Measurements from ENCODE around the gene DLK2.
"Not testable (repeated sequence)": the region's sequence is repeated elsewhere in the genome, so short reads cannot be mapped to it uniquely, and the experiment has no call there.

DLK2 gene

DNA sequence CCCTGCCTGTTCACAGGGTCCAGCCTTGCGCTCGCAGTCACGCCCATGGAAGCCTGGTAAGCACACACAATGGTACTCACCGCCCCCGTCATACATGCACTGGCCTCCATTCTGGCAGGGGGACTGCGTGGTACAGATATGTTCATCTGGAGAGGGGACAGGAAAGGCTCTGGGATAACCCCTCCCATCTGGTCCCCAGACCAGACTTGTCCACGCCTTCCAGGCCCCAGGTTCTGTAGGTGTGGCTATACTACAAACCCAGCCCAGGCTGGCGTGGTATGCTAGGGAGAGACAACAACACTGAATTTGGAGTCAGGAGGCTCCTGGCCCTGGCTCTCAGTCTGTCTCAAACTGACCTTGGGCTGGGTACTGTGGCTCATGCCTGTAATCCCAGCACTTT is 3.4 kb downstream of the DLK2 start:
- DNase-seq, result no peak

DNA sequence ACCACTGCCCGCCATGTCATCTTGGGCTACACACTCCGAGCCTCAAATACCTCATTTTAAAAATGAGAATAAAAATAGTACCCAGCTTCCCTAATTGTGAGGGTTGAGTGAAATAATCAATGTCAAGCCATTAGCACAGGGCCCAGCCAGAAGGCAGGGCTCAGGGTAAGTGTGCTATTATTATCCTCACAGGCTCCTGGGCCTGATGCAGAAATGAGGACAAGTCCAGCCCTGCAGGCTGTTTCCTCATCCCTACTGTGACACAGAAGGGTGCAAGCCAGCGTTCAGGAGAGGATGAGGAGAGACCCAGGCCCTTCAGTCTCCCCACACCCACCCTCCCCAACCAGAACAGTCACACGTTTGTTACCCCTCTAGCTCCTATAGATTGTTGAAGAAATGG is 4.0 kb downstream of the DLK2 start:
- no peak for DNase-seq

DNA sequence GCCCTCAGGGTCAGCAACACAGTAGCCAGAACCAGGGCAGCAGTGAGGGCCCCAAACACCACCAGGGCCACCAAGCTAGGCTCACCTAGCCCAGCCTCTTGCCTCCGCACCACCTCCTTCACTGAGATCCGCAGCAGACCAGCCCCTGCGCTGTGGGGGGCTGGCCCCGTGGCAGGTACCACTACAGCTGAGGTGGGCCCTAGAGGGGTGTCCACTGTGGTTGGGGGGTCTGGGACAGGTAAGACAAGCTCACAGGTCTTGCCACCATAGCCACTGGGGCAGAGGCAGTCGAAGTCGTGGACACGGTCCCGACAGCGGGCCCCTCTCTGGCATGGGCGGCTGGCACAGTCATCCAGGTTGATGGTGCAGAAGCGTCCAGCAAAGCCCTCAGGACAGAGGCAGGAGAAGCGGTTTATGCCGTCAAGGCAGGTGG is 4.6 kb downstream of the DLK2 start:
- no peak for DNase-seq

DNA sequence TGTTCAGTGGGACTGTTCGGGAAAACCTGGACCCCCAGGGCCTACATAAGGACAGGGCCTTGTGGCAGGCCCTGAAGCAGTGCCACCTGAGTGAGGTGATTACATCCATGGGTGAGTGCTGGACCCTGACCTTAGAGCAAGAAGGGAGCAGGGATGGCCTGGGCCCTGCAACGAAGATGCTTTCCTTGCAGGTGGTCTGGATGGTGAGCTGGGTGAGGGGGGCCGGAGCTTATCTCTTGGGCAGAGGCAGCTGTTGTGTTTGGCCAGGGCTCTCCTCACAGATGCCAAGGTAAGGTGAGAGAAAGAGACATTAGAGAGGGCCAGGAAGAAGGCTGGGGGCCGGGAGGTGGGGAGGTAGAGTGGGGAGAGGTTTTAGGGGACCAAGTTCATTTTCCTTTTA is 6.4 kb downstream of the DLK2 start:
- DNase-seq, result no peak

DNA sequence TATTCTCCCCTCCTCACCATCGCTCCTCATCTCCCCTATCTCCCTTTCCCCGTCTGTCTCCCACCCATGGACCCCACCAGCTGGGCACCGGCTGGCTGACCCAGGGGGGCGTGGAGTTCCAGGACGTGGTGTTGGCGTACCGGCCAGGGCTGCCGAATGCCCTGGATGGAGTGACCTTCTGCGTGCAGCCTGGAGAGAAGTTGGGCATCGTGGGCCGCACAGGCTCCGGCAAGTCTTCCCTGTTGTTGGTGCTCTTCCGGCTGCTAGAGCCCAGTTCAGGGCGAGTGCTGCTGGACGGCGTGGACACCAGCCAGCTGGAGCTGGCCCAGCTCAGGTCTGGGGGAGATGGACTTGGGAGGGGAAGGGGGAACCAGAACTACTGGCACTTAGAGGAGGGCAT is 7.7 kb downstream of the DLK2 start:
- DNase-seq, result no peak

DNA sequence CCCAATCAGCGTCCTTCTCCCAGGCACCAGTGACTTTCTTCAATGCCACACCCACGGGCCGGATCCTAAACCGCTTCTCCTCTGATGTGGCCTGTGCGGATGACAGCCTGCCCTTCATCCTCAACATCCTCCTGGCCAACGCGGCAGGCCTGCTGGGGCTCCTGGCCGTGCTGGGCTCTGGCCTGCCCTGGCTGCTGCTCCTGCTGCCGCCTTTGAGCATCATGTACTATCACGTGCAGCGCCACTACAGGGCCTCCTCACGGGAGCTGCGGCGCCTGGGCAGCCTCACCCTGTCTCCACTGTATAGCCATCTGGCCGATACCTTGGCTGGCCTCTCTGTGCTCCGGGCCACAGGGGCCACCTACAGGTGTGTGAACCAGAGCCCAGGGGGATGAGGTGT is 9.8 kb downstream of the DLK2 start:
- DNase-seq, result no peak

DNA sequence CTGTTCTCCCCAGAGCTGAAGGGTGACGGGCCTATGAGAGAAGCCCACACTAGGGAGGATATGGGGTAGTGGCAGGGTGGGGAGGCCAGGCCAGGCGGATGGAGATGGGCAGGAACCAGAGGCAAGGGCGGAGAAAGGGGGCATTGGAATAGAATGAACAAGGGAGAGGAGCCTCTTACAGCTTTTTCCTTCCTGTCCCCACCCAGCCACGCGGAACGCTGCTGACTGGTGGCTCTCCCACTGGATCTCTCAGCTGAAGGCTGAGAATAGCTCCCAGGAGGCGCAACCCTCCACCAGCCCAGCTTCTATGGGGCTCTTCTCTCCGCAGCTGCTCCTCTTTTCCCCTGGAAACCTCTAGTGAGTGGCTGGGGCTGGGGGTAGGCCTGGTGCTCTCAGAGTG is 10.8 kb downstream of the DLK2 start:
- no peak for DNase-seq

DNA sequence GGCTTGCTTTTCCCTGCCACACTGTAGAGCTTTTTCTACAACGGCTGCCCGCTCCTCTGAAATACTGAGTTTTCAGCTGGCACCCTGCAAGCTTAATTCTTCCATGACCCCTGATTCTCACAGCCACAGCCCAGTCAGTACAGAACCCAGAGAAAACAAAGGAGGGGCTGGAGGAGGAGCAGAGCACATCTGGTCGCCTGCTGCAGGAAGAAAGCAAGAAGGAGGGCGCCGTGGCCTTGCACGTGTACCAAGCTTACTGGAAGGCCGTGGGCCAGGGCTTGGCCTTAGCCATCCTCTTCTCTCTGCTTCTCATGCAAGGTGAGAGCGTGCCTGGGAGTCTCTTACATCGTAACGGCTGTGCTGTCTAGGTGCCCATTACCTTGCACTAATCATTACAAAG is 11.3 kb downstream of the DLK2 start:
- DNase-seq, result no peak

DNA sequence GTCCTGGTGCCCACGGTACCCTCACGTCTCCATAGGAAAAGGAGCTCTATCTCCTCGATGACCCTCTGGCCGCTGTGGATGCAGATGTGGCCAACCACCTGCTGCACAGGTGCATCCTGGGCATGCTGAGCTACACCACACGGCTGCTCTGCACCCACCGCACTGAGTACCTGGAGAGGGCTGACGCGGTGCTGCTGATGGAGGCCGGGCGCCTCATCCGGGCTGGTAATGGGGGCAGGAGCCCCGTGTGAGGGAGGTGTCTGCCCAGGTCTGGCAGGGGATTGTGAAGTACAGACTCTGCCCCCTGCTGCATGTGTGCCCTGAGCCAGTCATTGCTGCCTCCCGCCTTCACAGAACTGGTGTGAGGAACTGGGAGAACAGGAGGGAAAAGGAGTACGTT is 12.4 kb downstream of the DLK2 start:
- no peak for DNase-seq

DNA sequence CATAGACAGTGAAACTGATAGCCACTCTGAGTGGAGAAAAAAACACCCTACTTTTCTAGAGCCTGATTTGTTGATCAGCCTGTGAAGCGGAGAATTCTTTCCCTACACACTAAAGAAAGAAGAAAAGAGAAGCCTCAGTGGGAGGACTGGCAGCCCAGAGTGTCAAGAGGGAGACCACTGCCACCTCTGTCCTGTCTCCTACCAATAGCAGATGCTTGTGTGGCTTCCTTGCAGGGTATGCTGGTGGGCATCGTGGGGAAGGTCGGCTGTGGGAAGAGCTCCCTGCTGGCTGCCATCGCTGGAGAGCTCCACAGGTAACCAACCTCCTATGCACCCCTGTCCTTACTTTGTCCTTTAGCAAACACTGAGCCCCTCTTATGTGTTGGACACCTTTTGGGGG is 17.6 kb downstream of the DLK2 start:
- no peak for DNase-seq

DNA sequence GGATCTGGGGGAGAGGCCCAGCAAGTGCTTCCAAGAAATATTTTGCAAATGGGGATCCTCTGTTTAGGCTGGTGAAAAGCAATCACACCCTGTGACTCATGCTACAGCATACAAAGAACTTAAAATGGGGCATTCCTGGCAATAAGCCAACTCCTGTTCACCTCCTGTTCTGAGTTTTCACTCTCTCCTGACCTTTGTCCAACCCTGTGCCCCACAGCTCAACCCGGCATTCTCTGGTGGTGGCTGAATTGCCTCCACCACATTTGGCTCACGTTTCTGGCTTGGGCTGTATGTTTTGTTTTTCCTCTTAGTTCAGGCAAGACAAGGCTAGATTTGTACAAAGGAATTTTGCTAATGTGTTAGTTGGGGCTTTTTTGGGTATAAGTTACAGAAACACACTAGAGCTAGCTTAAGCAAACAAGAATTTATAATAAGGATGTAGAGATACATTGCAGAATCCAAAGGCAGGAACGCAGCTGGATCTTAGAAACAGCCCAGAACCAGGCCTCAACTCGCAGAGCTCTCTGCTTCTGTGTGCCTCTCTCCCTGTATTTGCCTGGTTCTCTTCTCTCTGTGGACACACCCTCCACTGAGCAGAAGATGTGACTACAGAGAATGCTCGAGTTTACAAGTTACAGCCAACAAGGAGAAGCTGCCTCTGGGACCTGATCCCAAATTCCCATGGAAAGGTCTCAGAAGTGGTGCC is 18.6 kb downstream of the DLK2 start:
- no peak for DNase-seq

DNA sequence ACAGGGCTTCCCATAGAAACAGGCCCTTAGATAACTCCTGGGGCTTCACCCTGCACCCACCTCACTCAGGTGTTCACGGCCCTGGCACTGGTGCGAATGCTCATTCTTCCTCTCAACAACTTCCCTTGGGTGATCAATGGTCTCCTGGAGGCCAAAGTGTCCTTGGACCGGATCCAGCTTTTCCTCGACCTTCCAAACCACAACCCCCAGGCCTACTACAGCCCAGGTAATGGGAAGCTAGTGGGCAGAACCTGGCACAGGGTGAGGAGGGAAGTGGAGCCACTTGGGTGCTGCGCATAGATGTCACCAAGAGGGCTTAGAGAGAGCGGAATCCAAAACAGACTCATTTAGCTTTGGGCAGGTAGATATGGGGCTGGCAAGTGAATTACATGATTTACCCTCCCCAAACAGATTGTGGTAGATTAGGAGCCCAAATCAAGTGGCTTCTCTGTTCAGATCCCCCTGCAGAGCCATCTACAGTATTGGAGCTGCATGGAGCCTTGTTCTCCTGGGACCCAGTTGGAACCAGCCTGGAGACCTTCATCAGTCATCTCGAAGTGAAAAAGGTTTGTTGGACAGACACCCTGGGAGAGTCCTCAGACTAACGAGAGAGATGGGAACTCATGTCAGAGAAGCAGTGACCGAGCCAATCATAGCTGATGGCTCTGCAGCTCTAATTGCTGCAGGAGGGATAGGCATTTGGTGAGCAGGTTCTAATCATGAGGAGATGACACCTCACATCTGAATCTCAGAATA is 19.5 kb downstream of the DLK2 start:
- no peak for DNase-seq

DNA sequence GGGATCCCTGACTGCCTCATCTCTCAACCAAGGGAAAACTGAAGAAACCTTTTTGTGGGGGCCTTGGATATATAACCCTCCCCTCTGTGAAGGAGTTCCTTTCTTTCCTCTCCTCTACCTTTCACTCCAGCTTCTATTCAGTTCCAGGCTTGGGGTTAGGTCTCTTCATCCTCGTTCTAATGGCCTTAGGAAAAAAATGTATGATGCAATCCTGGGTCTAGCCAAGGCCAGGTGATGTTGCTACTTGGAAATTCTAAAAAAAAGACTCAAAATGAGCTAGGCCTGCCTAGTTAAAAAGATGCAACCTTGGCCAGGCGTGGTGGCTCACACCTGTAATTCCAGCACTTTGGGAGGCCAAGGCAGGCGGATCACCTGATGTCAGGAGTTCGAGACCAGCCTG is 20.4 kb downstream of the DLK2 start:
- no peak for DNase-seq

DNA sequence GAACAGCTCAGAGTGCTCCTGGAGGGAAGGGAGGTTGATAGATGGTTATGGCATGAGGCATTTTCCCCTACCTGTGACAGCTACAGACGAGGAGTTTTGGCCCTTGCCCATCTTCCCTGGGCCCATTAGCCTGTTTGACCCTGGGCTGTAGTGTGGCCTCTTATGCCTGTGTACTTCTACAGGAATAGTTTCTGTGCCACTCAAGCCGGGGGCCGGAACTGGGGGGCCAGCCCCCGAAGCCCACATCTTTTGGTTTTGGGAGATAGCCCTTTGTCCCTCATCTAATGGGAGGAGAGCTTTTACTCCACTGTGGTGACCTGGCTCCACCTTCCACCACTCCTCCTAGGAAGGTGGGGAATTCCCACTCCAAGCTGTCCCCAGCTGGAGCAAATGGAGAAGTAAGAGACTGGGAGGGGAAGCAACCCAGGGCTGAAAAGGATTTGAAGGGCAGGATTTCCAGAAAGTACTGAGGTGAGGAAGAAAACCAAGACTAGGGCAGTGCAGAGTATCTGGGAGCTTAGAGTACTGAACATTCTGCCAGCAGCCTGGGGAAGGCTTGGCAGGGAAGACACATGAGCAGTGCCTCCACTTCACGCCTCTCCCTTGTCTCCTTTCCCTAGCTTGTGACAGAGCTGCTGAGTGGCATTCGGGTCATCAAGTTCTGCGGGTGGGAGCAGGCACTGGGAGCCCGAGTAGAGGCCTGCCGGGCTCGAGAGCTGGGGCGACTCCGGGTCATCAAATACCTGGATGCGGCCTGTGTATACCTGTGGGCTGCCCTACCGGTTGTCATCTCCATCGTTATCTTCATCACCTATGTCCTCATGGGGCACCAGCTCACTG is 21.1 kb downstream of the DLK2 start:
- DNase-seq, result no peak

DNA sequence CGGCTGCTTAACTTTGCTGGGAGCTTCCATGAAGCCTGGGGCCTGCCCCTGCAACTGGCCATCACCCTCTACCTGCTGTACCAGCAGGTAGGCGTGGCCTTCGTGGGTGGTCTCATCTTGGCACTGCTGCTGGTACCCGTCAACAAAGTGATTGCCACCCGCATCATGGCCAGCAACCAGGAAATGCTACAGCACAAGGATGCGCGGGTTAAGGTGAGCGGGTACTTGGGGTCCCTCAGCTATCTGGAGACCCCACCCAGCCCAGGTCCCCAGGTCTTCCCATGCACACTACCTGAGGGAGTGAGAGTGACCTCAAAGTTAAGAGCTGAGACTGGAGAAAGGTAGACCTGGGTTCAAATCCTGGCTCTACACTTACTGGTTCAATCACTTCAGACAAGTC is 22.2 kb downstream of the DLK2 start:
- no peak for DNase-seq

DNA sequence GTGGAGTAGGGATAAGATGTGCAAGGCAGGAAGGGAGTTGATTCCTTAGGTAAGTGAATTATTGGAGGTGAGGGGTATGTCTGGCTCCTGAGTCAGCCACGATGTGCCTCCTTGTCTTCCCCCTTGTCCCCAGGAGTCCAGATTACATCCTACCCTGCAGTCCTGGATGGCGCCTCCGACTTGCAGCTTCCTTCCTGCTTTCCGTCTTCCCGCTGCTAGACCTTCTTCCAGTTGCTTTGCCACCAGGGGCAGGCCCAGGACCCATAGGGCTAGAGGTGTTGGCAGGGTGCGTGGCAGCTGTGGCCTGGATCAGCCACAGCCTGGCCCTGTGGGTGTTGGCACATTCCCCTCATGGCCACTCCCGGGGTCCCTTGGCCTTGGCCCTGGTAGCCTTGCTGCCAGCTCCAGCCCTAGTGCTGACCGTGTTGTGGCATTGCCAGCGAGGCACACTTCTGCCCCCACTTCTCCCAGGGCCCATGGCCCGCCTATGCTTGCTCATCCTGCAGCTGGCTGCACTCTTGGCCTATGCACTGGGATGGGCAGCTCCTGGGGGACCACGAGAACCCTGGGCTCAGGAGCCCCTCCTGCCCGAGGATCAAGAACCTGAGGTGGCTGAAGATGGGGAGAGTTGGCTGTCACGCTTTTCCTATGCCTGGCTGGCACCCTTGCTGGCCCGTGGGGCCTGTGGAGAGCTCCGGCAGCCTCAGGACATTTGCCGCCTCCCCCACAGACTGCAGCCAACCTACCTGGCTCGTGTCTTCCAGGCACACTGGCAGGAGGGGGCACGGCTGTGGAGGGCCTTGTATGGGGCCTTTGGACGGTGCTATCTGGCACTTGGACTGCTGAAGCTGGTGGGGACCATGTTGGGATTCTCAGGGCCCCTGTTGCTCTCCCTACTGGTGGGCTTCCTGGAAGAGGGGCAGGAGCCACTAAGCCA is 23.1 kb downstream of the DLK2 start:
- DNase-seq, result no peak

DNA sequence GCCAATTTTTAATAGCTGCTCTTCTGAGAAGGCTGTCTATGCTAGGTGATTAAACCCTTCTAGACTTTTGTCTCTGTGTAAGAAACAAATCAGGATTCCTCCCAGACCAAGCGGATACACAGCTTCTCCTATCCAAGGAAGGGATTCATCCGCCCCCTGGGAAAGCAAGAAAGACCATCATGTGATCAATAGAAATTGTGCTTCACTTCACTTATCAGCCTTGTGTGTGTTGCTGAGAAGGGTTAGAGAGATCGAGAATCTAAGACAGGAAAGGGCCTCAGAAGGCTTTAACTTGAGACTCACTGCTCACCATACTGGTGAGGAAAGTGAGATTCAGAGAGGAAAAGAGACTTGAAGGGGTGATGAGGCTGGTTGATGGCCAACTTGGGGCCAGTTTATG is 26.5 kb downstream of the DLK2 start:
- DNase-seq, result no peak

DNA sequence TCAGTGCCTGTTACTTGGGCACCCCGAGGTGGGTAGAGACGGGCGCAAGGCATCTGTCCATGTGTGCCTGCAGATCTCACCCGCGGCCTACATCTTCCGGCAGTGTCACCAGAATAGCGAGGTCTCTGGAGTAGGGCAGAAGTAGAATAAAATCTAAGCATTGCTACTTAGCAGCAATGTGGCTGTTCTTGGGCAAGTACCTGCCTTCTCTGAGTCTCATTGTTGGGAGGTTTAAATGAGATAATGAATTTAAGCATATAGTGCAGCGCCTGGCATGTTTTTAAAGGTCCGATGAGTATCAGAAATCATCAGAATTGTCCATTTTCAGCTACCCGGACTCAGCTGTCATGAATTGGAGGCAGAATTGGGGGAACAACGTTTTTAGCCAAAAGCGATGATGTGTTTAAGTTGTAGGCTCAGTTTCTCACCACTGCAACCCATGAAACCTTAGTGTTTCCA is 27.2 kb downstream of the DLK2 start:
- no peak for DNase-seq

DNA sequence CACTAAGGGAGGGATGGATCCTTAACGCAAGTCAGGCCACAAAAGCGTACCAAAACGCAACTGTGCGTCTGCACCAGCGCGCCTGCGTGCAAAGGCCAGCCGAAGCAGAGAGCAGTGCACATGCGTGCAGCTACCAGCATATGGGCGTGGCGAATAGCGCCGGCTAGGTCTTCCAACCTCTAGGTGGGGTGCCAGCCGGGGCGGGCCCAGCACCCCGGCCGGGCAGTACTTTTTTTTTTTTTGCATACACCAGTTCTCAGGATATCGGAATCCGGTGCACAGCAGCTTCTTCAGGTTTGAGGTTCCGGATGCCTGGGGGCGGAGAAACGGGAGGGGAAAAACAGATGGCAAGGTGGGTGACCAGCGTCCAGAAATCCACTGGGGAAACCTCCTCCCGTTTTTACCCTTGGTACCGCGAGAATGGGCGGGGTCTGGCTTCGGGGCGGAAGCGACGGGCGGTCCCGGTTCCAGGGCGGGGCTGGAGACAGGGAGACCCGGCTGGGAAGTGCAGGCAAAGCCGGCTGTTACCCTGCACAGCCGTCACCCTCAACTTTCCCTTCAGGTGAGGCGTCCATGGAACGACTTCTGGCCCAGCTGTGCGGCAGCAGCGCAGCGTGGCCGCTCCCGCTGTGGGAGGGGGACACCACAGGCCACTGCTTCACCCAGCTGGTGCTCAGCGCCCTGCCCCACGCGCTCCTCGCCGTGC is 27.8 kb downstream of the DLK2 start, which contains the start of gene ABCC10:
Gene ABCC10 (plus strand): TSS at position 136 of the 706 bp plus-strand sequence. CDS start 438 bp downstream, at position 574.
- DNase-seq, result peak; percentile 96

DNA sequence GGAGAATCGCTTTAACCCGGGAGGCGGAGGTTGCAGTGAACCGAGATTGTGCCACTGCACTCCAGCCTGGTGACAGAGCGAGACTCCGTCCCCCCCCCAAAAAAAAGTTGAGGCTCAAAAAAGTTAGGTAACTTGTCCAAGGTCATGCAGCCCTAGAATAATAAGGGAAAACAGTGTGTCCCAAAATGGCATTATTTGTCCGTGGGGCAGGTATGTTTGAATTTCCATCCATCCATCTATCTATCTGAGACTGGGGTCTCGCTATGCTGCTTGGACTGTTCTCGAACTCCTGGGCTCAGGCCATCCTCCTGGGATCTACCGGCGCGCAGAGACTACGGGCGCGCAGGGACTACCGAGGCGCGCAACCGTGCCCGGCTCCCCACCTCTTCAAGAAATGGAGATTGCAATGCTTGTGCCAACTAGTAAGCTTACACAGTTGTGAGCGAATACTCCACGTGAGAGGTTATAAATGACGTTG is 28.4 kb downstream of the DLK2 start:
- no peak for DNase-seq

DNA sequence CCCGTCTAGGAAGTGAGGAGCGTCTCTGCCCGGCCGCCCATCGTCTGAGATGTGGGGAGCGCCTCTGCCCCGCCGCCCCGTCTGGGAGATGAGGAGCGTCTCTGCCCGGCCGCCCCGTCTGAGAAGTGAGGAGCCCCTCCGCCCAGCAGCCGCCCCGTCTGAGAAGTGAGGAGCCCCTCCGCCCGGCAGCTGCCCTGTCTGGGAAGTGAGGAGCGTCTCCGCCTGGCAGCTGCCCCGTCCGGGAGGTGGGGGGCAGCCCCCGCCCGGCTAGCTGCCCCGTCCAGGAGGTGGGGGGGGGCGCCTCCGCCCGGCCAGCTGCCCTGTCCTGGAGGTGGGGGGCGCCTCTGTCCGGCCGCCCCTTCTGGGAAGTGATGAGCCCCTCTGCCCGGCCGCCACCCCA is 30.3 kb downstream of the DLK2 start:
- not testable (repeated sequence) for DNase-seq

DNA sequence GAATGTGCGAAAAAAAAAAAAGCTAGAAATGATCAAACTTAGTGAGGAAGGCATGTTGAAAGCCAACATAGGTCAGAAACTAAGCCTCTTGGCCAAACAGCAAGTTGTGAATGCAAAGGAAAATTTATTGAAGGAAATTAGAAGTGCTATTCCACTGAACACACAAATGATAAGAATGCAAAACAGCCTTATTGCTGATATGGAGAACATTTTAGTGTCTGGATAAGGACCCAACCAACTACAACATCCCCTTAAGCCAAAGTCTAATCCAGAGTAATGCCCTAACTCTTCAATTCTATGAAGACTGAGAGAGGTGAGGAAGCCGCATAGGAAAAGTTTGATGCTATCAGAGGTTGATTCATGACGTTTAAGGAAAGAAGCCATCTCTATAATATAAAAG is 33.5 kb downstream of the DLK2 start:
- no peak for DNase-seq

Data from CD4-positive, alpha-beta T cell treated with Interleukin-17A for 1 hour (primary cell).